GM04503 (cell line): ENCODE results near the gene GTF2IRD2.
"Not testable (repeated sequence)": the region's sequence is repeated elsewhere in the genome, so short reads cannot be mapped to it uniquely, and the experiment has no call there.

ENCODE experiments used
- DNase-seq: peaks from one replicate; pipeline ENCODE4 v3.0.0-alpha.2; 2012; ENCODE audit warnings: low read depth

Gene GTF2IRD2

GRCh38 chr7:74788369-74789150 is 62.8 kb downstream of the GTF2IRD2 start:
- DNase-seq = not testable (repeated sequence)

- DNase-seq = not testable (repeated sequence)
Observed at GRCh38 chr7:74783595-74783994, 67.8 kb downstream of the GTF2IRD2 start.

- not testable (repeated sequence) for DNase-seq
Observed at GRCh38 chr7:74781746-74782145, 69.7 kb downstream of the GTF2IRD2 start.

GRCh38 chr7:74779053-74779452 is 72.4 kb downstream of the GTF2IRD2 start:
- DNase-seq = not testable (repeated sequence)

GRCh38 chr7:74775111-74775510 is 76.3 kb downstream of the GTF2IRD2 start:
- DNase-seq = not testable (repeated sequence)

- not testable (repeated sequence) for DNase-seq
Observed at GRCh38 chr7:74773760-74774750, 77.3 kb downstream of the GTF2IRD2 start, which contains the start of gene NCF1. TSS of gene NCF1 (plus strand) at chr7:74774011. CDS start at chr7:74774032, 21 bp downstream.

- DNase-seq = not testable (repeated sequence)
Observed at GRCh38 chr7:74772093-74772492, 79.3 kb downstream of the GTF2IRD2 start.

GRCh38 chr7:74770062-74770461 is 81.3 kb downstream of the GTF2IRD2 start:
- DNase-seq = not testable (repeated sequence)

GRCh38 chr7:74766991-74767390 is 84.4 kb downstream of the GTF2IRD2 start:
- DNase-seq = not testable (repeated sequence)

- not testable (repeated sequence) for DNase-seq
Observed at GRCh38 chr7:74766509-74766908, 84.9 kb downstream of the GTF2IRD2 start.

- DNase-seq = not testable (repeated sequence)
Observed at GRCh38 chr7:74765205-74765918, 86.0 kb downstream of the GTF2IRD2 start.

GRCh38 chr7:74758982-74759381 is 92.4 kb downstream of the GTF2IRD2 start:
- not testable (repeated sequence) for DNase-seq

GRCh38 chr7:74758268-74758667 is 93.1 kb downstream of the GTF2IRD2 start:
- DNase-seq = not testable (repeated sequence)

- not testable (repeated sequence) for DNase-seq
Observed at GRCh38 chr7:74756673-74757072, 94.7 kb downstream of the GTF2IRD2 start.

GRCh38 chr7:74753921-74754482 is 97.4 kb downstream of the GTF2IRD2 start:
- not testable (repeated sequence) for DNase-seq
